Measurements from ENCODE around the gene JPH3. TPM values are rescaled to one million over a fixed set of nuclear protein-coding genes. Genes with fewer than 3 reads are reported as not detected.

The JPH3 gene
- total RNA-seq, 1 experiment from 2014 or later: 32.7 TPM

- no peak overlapping the region for H3K56ac ChIP-seq (ENCODE audit: insufficient read length, low read depth, low read length)
- no peak for TF ChIP-seq CTCF (conservative IDR thresholded peaks at IDR 0.05)
- no peak overlapping the region for H3K23ac ChIP-seq (ENCODE audit: insufficient read length, low read depth, low read length)
- no peaks in the 10 kb centered on the region for H4K20me1 ChIP-seq (ENCODE audit: control insufficient read depth, insufficient read depth, insufficient read length)
- H2AFZ ChIP-seq (ENCODE audit: low read length): no peak overlapping the region
- H3K4ac ChIP-seq (ENCODE audit: low read depth, low read length): no peak overlapping the region
- H2BK120ac ChIP-seq (ENCODE audit: low read depth, low read length, poor library complexity, severe bottlenecking): no peak overlapping the region
- Mint-ChIP-seq H3K27me3 (ENCODE audit: low read depth) (no peaks in the 10 kb centered on the region), H3K36me3 (ENCODE audit: insufficient read depth in 1 of 3, low read depth in 3 of 3) (peaks cover 11 to 65% (median 49%) of the 10 kb centered on the region in 3 experiments; a peak in 6 of 7 replicates), H3K9me3 (no peaks in the 10 kb centered on the region), H3K4me1 (peaks cover 6 to 20% of the 10 kb centered on the region in 2 experiments), H3K4me3 (no peak overlapping the region), H3K27ac (peak overlapping the region in 1 of 3 experiments; percentile 49; a peak in 1 of 7 replicates)
- no peaks in the 10 kb centered on the region for H3K9me3 ChIP-seq (ENCODE audit: control insufficient read depth, low read depth, low read length)
- H4K8ac ChIP-seq (replicated peaks; ENCODE audit: insufficient read length, low read depth, low read length): no peak overlapping the region
- H4K5ac ChIP-seq (ENCODE audit: insufficient read length, low read depth, low read length): no peak overlapping the region
- H3K4me1 ChIP-seq (ENCODE audit: insufficient read depth, low read length): no peaks in the 10 kb centered on the region
- no peaks in the 10 kb centered on the region for H3K27me3 ChIP-seq (ENCODE audit: insufficient read depth, low read length)
- H2BK20ac ChIP-seq (ENCODE audit: low read depth, low read length, poor library complexity, severe bottlenecking): no peak overlapping the region
- no peak overlapping the region for H3K9ac ChIP-seq (ENCODE audit: extremely low read depth, insufficient read length, low read length)
- no CpG with 5 or more reads among the region's 26 CpGs for WGBS (ENCODE audit: extremely low coverage, insufficient read length, low lambda C conversion rate)
- H3T11ph ChIP-seq (ENCODE audit: low read length): no peak overlapping the region
- H3K14ac ChIP-seq (ENCODE audit: insufficient read depth, low read length): no peak overlapping the region
- H3K4me2 ChIP-seq (ENCODE audit: insufficient read depth, insufficient read length, low read length): no peak overlapping the region
- H3K23me2 ChIP-seq (ENCODE audit: insufficient read length, low read depth, low read length, poor library complexity, severe bottlenecking): no peaks in the 10 kb centered on the region
- H4K91ac ChIP-seq (ENCODE audit: insufficient read length, low read depth, low read length): no peak overlapping the region
- no peak overlapping the region for H2BK5ac ChIP-seq (ENCODE audit: insufficient read length, low read length)
- no peaks in the 10 kb centered on the region for H3K79me1 ChIP-seq (ENCODE audit: insufficient read depth, low read depth, low read length, poor library complexity, severe bottlenecking)
- no peak overlapping the region for H3K18ac ChIP-seq (ENCODE audit: insufficient read length, low read depth, low read length)
- no peaks in the 10 kb centered on the region for H3K79me2 ChIP-seq (ENCODE audit: insufficient read depth, low read length)
- H3K27ac ChIP-seq (ENCODE audit: insufficient read length, low read depth, low read length): no peak overlapping the region
- no peak for DNase-seq
- no peak overlapping the region for H2BK15ac ChIP-seq (ENCODE audit: low read depth, low read length)
- no peak overlapping the region for H2AK5ac ChIP-seq (ENCODE audit: insufficient read length, low read length)
- no peak overlapping the region for H2BK12ac ChIP-seq (ENCODE audit: insufficient read length, low read depth, low read length)
Observed at GRCh38 chr16:87703071-87703470, 100.8 kb downstream of the JPH3 start.

Measured in H9 (cell line).